Panc1 (cell line): Measurements from ENCODE around the gene COPRS.

ENCODE experiments used
- POLR2AphosphoS5 ChIP-seq: IDR thresholded peaks from 2 replicates; pipeline ENCODE4 v1.6.1; 2012; ENCODE audit warnings: mild to moderate bottlenecking, low read depth, low read length, moderate library complexity
- TF ChIP-seq, protein P1 (sequence below): fragments of 450-650 bp; IDR thresholded peaks from 2 replicates; pipeline ENCODE4 v1.5.1; 2017; ENCODE audit warnings: mild to moderate bottlenecking

DNA sequence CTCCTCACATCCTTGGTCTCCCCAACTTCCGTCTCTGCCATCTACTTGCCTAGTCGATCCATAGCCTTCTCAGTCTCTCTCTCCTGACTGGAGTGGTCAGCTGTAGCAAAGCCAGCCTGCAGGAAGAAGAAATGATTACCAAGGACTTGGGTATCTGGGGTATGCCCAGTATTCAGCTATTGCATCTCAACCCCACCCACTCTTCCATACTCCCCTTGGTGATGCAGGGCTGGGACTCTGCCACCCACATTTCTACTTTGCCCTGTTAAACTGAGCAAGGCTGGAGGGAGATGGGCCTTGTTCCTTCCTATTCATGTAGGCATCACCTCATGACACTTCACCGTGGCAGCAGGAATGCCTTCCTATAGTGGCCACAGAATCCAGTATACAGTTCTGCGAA is 2.3 kb downstream of the COPRS start:
- TF ChIP-seq, protein P1, sequence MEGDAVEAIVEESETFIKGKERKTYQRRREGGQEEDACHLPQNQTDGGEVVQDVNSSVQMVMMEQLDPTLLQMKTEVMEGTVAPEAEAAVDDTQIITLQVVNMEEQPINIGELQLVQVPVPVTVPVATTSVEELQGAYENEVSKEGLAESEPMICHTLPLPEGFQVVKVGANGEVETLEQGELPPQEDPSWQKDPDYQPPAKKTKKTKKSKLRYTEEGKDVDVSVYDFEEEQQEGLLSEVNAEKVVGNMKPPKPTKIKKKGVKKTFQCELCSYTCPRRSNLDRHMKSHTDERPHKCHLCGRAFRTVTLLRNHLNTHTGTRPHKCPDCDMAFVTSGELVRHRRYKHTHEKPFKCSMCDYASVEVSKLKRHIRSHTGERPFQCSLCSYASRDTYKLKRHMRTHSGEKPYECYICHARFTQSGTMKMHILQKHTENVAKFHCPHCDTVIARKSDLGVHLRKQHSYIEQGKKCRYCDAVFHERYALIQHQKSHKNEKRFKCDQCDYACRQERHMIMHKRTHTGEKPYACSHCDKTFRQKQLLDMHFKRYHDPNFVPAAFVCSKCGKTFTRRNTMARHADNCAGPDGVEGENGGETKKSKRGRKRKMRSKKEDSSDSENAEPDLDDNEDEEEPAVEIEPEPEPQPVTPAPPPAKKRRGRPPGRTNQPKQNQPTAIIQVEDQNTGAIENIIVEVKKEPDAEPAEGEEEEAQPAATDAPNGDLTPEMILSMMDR, result no peak
- no peak for TF ChIP-seq POLR2AphosphoS5
